IMR-90 (cell line): ENCODE results near the gene BAIAP2L1. TPM values are rescaled to one million over a fixed set of nuclear protein-coding genes. Genes with fewer than 3 reads are reported as not detected.

Source experiments
- ATAC-seq: fragments of 200-7000 bp; cut with Tn5 transposase; 2 replicates; pipeline ENCODE4 v1.9.1; 2020; ENCODE audit warnings: low read depth, mild to moderate bottlenecking, moderate library complexity
- BruUV-seq: library from RNA; stranded (reverse); fragments of 400-500 nt; replicated peaks from 2 replicates; lab custom pipeline; 2021; lab: Mats Ljungman, UMichigan
- CTCF ChIA-PET: fragments of 300-600 bp; formaldehyde crosslinking; extraction: SDS; loops from one replicate; lab custom pipeline; 2021; ENCODE audit warnings: antibody characterized with exemption; lab: Yijun Ruan, JAX
- POLR2A ChIA-PET: fragments of 300-600 bp; sonication (Branson Sonifier 250); formaldehyde crosslinking; loops from one replicate; lab custom pipeline; 2022; ENCODE audit warnings: antibody characterized with exemption; ENCODE audit not compliant: unreplicated experiment; lab: Charles Lee
- DNase-seq: peaks from one replicate; pipeline ENCODE4 v3.0.0; 2013
- H2AFZ ChIP-seq: replicated peaks from 2 replicates; pipeline ENCODE3; 2013; ENCODE audit warnings: low read length, mild to moderate bottlenecking; ENCODE audit not compliant: poor library complexity
- H2AK5ac ChIP-seq: 2 replicates; pipeline ENCODE4 v1.6.1; 2013; ENCODE audit warnings: low read depth, low read length, inconsistent platforms
- H2AK9ac ChIP-seq: replicated peaks from 2 replicates; pipeline ENCODE3; 2013; ENCODE audit warnings: mild to moderate bottlenecking, low read depth, low read length, moderate library complexity; ENCODE audit not compliant: poor library complexity
- H2BK120ac ChIP-seq: 2 replicates; pipeline ENCODE4 v1.6.1; 2013; ENCODE audit warnings: low read depth, low read length, inconsistent platforms
- H2BK15ac ChIP-seq: 3 replicates; pipeline ENCODE4 v1.6.1; 2013; ENCODE audit warnings: low read depth, low read length, inconsistent platforms
- H2BK20ac ChIP-seq: 2 replicates; pipeline ENCODE4 v1.6.1; 2013; ENCODE audit warnings: low read depth, mild to moderate bottlenecking, inconsistent platforms, low read length, moderate library complexity
- H2BK5ac ChIP-seq: 2 replicates; pipeline ENCODE4 v1.6.1; 2013; ENCODE audit warnings: mild to moderate bottlenecking, low read depth, low read length, inconsistent platforms; ENCODE audit not compliant: poor library complexity, severe bottlenecking
- H3K14ac ChIP-seq: replicated peaks from 2 replicates; pipeline ENCODE4 v1.6.1; 2013; ENCODE audit warnings: low read depth, low read length, inconsistent platforms
- H3K18ac ChIP-seq: 2 replicates; pipeline ENCODE4 v1.6.1; 2013; ENCODE audit warnings: low read depth, low read length, control low read depth
- H3K23ac ChIP-seq: 2 replicates; pipeline ENCODE4 v1.6.1; 2013; ENCODE audit warnings: low read depth, low read length, inconsistent platforms
- H3K27ac ChIP-seq: 2 replicates; pipeline ENCODE4 v1.5.1; 2013; ENCODE audit warnings: mild to moderate bottlenecking, control low read depth, low read length; ENCODE audit not compliant: insufficient read depth
- H3K27me3 ChIP-seq: 2 replicates; pipeline ENCODE4 v1.6.1; 2013; ENCODE audit warnings: low read length; ENCODE audit not compliant: control insufficient read depth, insufficient read depth
- H3K36me3 ChIP-seq: 2 replicates; pipeline ENCODE4 v1.6.1; 2013; ENCODE audit warnings: low read length, mixed read lengths; ENCODE audit not compliant: control insufficient read depth, insufficient read depth
- H3K4ac ChIP-seq: 2 replicates; pipeline ENCODE4 v1.6.1; 2013; ENCODE audit warnings: low read depth, low read length, inconsistent platforms
- H3K4me1 ChIP-seq: 2 replicates; pipeline ENCODE4 v1.6.1; 2013; ENCODE audit warnings: low read length, mixed read lengths; ENCODE audit not compliant: control insufficient read depth, insufficient read depth
- H3K4me2 ChIP-seq: 2 replicates; pipeline ENCODE4 v1.6.1; 2013; ENCODE audit warnings: low read depth, mild to moderate bottlenecking, control low read depth, low read length, moderate library complexity
- H3K4me3 ChIP-seq: 2 replicates; pipeline ENCODE4 v1.5.1; 2013; ENCODE audit warnings: low read depth, mild to moderate bottlenecking, control low read depth, low read length, moderate library complexity; ENCODE audit not compliant: insufficient read depth
- H3K56ac ChIP-seq: 2 replicates; pipeline ENCODE4 v1.6.1; 2013; ENCODE audit warnings: low read length, inconsistent platforms; ENCODE audit not compliant: insufficient read depth; ENCODE audit errors: extremely low read depth
- H3K79me1 ChIP-seq, 2 experiments: 2 replicates each; pipeline ENCODE4 v1.6.1; 2013; ENCODE audit warnings: low read length in 2 of 2, inconsistent platforms in 1 of 2, low read depth in 1 of 2
- H3K9ac ChIP-seq: 2 replicates; pipeline ENCODE4 v1.6.1; 2013; ENCODE audit warnings: low read depth, low read length, control low read depth
- H3K9me1 ChIP-seq: 2 replicates; pipeline ENCODE4 v1.6.1; 2013; ENCODE audit warnings: low read length, inconsistent platforms; ENCODE audit not compliant: insufficient read depth
- H3K9me3 ChIP-seq: 2 replicates; pipeline ENCODE4 v1.6.1; 2013; ENCODE audit warnings: low read length; ENCODE audit not compliant: control insufficient read depth, insufficient read depth
- H4K20me1 ChIP-seq: 2 replicates; pipeline ENCODE4 v1.6.1; 2013; ENCODE audit warnings: low read length, inconsistent platforms; ENCODE audit not compliant: insufficient read depth
- H4K5ac ChIP-seq: 2 replicates; pipeline ENCODE4 v1.6.1; 2013; ENCODE audit warnings: mild to moderate bottlenecking, low read depth, low read length, control low read depth
- H4K8ac ChIP-seq, 2 experiments: 2 replicates each; pipeline ENCODE4 v1.6.1; 2013; ENCODE audit warnings: low read depth in 2 of 2, low read length in 2 of 2, control low read depth in 1 of 2, inconsistent platforms in 1 of 2
- H4K91ac ChIP-seq: 2 replicates; pipeline ENCODE4 v1.6.1; 2013; ENCODE audit warnings: low read depth, low read length, inconsistent platforms; ENCODE audit not compliant: insufficient read depth
- BHLHE40 ChIP-seq: fragments of 150-350 bp; IDR thresholded peaks from 2 replicates; pipeline ENCODE4 v1.6.1; 2016; ENCODE audit warnings: mild to moderate bottlenecking, low read depth, low read length
- ELK1 ChIP-seq: fragments of 150-350 bp; IDR thresholded peaks from 2 replicates; pipeline ENCODE4 v1.6.1; 2016; ENCODE audit warnings: low read depth, mild to moderate bottlenecking, low read length, moderate library complexity, borderline replicate concordance
- MAFK ChIP-seq: IDR thresholded peaks from 2 replicates; pipeline ENCODE4 v1.6.1; 2012; ENCODE audit warnings: low read depth, low read length, improper control_type of control experiment
- USF2 ChIP-seq: fragments of 150-350 bp; IDR thresholded peaks from 2 replicates; pipeline ENCODE4 v1.6.1; 2017; ENCODE audit warnings: mild to moderate bottlenecking, antibody characterized with exemption, low read length, low read depth
- WGBS, 2 experiments: methylation state at CpG; one replicate each; pipeline versions ENCODE4 v1.1.5 to v1.1.7; 2013; ENCODE audit warnings: missing lambda C conversion rate in 2 of 2; ENCODE audit not compliant: insufficient read length in 1 of 2; ENCODE audit errors: extremely low coverage in 2 of 2; 5-methylcytosine and 5-hydroxymethylcytosine counted together
- dilution Hi-C: fragments of 300-500 bp; cut with HindIII; formaldehyde crosslinking; loops from one replicate; pipeline ENCODE4 v1.14.3; 2018; ENCODE audit warnings: low sequenced_read_pairs; ENCODE audit not compliant: unreplicated experiment
- in situ Hi-C: fragments of 300-500 bp; cut with MboI; formaldehyde crosslinking; loops from 3 replicates; pipeline ENCODE4 v1.14.3; 2019; ENCODE audit warnings: low sequenced_read_pairs, inconsistent platforms, mixed read lengths
- intact Hi-C: fragments of 100-400 bp; cut with micrococcal nuclease; formaldehyde crosslinking; loops from 2 replicates; pipeline ENCODE4 v1.10.0; 2022
- polyA plus RNA-seq, 3 experiments: library from polyadenylated mRNA; depleted of rRNA; stranded (reverse); fragments of >200 nt; gene quantifications; 2 replicates each; pipeline ENCODE4 v1.2.3, GENCODE V29; 2012; ENCODE audit warnings: low replicate concordance in 1 of 3
- total RNA-seq: library from RNA; depleted of rRNA; stranded (reverse); fragments of >200 nt; gene quantifications from 2 replicates; pipeline ENCODE4 v1.2.3, GENCODE V29; 2012

Gene BAIAP2L1
- total and polyA plus RNA-seq, 2 of the 4 experiments (the other 2 are of a cell fraction): 2.2 to 6.0 TPM

- H2AK9ac ChIP-seq: no peak overlapping the region
- H3K14ac ChIP-seq: no peak overlapping the region
- no peak overlapping the region for H4K8ac ChIP-seq
- BruUV-seq: no TSS peak
- no peak overlapping the region for H2AK5ac ChIP-seq
- peaks cover 4% of the 10 kb centered on the region for H3K4me1 ChIP-seq
- no peaks in the 10 kb centered on the region for H3K27me3 ChIP-seq
- no peak overlapping the region for H3K4me3 ChIP-seq
- H3K23ac ChIP-seq: no peak overlapping the region
- intact Hi-C loops: no loop called here
- H2AFZ ChIP-seq: no peak overlapping the region
- TF ChIP-seq USF2 (no peak), ELK1 (no peak), MAFK (no peak), BHLHE40 (no peak)
- ATAC-seq (no peak), DNase-seq (no peak)
- H4K20me1 ChIP-seq: no peaks in the 10 kb centered on the region; the same call in 1 of the 2 replicates
- H4K91ac ChIP-seq: no peak overlapping the region
- H3K9ac ChIP-seq: no peak overlapping the region
- H2BK15ac ChIP-seq: no peak overlapping the region
- H2BK20ac ChIP-seq: no peak overlapping the region
- no peaks in the 10 kb centered on the region for H3K9me3 ChIP-seq
- H4K5ac ChIP-seq: no peak overlapping the region
- H2BK120ac ChIP-seq: no peak overlapping the region
- 80% methylated on average over 2 of the region's 6 CpGs; no CpG with 5 or more reads in 1 of the 2 experiments for WGBS, 2 experiments
- H3K36me3 ChIP-seq: peaks cover 15% of the 10 kb centered on the region
- CTCF ChIA-PET: interaction anchor here (0.7 kb wide), 1 partner anchor 236 kb away, joined by 4 read pairs; no protein-coding TSS in a partner anchor
- in situ Hi-C loops: no loop called here
- no peak overlapping the region for H3K4ac ChIP-seq
- POLR2A ChIA-PET: no interaction called here
- no peak overlapping the region for H3K18ac ChIP-seq
- H3K56ac ChIP-seq: no peak overlapping the region
- dilution Hi-C loops: no loop called here
- H3K4me2 ChIP-seq: no peak overlapping the region
- H3K27ac ChIP-seq: no peak overlapping the region
- H2BK5ac ChIP-seq: no peak overlapping the region
- H3K9me1 ChIP-seq: no peaks in the 10 kb centered on the region
- peaks cover 19 to 37% of the 10 kb centered on the region in 2 experiments for H3K79me1 ChIP-seq
Measured at GRCh38 chr7:98257701-98258100, 143.2 kb downstream of the BAIAP2L1 start.
